ENCODE data around the gene PTPN20. TPM values are rescaled to one million over a fixed set of nuclear protein-coding genes. Genes with fewer than 3 reads are reported as not detected.
"Not testable (repeated sequence)": the region's sequence is repeated elsewhere in the genome, so short reads cannot be mapped to it uniquely, and the experiment has no call there.

The PTPN20 gene
- total RNA-seq, 1 donor: 8.0 TPM

DNA sequence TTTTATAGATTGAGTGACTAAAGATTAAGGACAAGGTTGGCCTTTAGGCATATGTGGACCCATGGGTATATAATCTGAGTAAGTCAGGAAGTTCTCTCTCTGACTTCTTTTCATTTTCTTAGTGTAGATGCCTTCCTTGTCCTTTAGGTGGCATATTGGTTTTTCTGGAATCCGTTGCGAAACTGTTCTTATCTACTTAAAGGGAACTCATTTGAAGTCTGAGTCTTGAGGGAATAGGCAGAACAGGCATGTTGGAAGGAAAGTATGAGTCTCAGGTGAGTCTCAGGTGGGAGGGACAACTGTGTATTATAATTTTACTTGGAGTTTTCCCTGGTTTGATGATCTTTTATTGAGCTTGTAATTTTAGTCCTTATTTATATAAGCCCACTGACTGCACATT is 14.6 kb downstream of the PTPN20 start:
- not testable (repeated sequence) for H3K36me3 ChIP-seq (ENCODE audit: insufficient read depth, low read length); H4K20me1 ChIP-seq (ENCODE audit: insufficient read depth, low read length); H3K4me1 ChIP-seq (ENCODE audit: insufficient read depth, low read length); H3K27me3 ChIP-seq (ENCODE audit: insufficient read depth, low read length); H2AFZ ChIP-seq (ENCODE audit: low read length); H3K79me2 ChIP-seq (ENCODE audit: insufficient read depth, low read length); H3K4me2 ChIP-seq (ENCODE audit: insufficient read depth, low read length); H3K9me3 ChIP-seq (ENCODE audit: low read depth, low read length); H3K27ac ChIP-seq (ENCODE audit: low read depth, low read length); DNase-seq (ENCODE audit: insufficient read length, low spot score, missing footprints); H3K4me3 ChIP-seq (ENCODE audit: insufficient read depth, low read length)
- TF ChIP-seq, protein P1, sequence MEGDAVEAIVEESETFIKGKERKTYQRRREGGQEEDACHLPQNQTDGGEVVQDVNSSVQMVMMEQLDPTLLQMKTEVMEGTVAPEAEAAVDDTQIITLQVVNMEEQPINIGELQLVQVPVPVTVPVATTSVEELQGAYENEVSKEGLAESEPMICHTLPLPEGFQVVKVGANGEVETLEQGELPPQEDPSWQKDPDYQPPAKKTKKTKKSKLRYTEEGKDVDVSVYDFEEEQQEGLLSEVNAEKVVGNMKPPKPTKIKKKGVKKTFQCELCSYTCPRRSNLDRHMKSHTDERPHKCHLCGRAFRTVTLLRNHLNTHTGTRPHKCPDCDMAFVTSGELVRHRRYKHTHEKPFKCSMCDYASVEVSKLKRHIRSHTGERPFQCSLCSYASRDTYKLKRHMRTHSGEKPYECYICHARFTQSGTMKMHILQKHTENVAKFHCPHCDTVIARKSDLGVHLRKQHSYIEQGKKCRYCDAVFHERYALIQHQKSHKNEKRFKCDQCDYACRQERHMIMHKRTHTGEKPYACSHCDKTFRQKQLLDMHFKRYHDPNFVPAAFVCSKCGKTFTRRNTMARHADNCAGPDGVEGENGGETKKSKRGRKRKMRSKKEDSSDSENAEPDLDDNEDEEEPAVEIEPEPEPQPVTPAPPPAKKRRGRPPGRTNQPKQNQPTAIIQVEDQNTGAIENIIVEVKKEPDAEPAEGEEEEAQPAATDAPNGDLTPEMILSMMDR (IDR thresholded peaks at IDR 0.05; ENCODE audit: extremely low read depth, low read depth, low read length): peak; percentile 12

DNA sequence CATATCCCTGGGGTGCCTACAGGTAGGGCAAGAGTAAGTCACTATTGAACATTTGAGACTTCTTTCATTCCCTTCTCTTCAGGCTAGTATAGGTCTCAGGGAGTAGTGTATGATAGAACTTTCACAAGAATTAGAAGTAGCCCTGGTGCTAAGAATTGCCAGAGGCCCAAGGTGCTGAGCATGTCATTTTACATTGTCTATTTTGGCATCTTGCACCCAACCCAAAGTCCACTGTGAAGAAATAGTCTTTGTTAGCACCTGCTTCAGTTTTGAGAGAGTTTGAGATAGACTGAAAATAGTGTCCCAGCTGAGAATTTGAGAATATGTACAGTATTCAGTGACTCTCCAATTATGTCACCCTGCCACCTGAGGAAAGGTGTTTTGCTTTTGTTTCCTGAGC is 17.6 kb downstream of the PTPN20 start:
- not testable (repeated sequence) for H3K36me3 ChIP-seq (ENCODE audit: insufficient read depth, low read length); H3K4me3 ChIP-seq (ENCODE audit: insufficient read depth, low read length); H3K79me2 ChIP-seq (ENCODE audit: insufficient read depth, low read length); H2AFZ ChIP-seq (ENCODE audit: low read length); H3K4me2 ChIP-seq (ENCODE audit: insufficient read depth, low read length); H3K27me3 ChIP-seq (ENCODE audit: insufficient read depth, low read length); H3K9me3 ChIP-seq (ENCODE audit: low read depth, low read length); H3K4me1 ChIP-seq (ENCODE audit: insufficient read depth, low read length); H4K20me1 ChIP-seq (ENCODE audit: insufficient read depth, low read length); DNase-seq (ENCODE audit: insufficient read length, low spot score, missing footprints); H3K27ac ChIP-seq (ENCODE audit: low read depth, low read length)

DNA sequence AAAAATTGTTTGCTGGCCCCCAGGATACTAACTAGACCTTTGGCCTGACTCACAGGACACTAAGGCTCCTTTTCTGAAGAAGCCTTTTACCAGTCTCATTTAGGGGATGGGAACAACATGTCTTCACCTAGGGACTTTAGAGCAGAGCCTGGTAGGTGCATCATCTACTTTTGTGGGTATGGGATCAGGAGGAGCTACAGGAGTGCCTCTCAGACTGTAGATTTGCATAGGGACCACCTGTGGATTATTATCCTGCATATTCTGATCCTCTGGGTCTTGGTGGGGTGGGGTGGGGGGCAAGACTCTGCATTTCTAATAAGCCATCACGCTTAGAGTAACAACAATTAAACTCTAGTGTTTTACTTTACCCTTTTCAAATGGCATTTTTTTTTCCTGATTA is 21.2 kb downstream of the PTPN20 start:
- not testable (repeated sequence) for H3K9me3 ChIP-seq (ENCODE audit: low read depth, low read length); H4K20me1 ChIP-seq (ENCODE audit: insufficient read depth, low read length); H3K4me3 ChIP-seq (ENCODE audit: insufficient read depth, low read length); H3K36me3 ChIP-seq (ENCODE audit: insufficient read depth, low read length); H3K79me2 ChIP-seq (ENCODE audit: insufficient read depth, low read length); H2AFZ ChIP-seq (ENCODE audit: low read length); H3K4me2 ChIP-seq (ENCODE audit: insufficient read depth, low read length); DNase-seq (ENCODE audit: insufficient read length, low spot score, missing footprints); H3K27ac ChIP-seq (ENCODE audit: low read depth, low read length); H3K27me3 ChIP-seq (ENCODE audit: insufficient read depth, low read length); H3K4me1 ChIP-seq (ENCODE audit: insufficient read depth, low read length)

DNA sequence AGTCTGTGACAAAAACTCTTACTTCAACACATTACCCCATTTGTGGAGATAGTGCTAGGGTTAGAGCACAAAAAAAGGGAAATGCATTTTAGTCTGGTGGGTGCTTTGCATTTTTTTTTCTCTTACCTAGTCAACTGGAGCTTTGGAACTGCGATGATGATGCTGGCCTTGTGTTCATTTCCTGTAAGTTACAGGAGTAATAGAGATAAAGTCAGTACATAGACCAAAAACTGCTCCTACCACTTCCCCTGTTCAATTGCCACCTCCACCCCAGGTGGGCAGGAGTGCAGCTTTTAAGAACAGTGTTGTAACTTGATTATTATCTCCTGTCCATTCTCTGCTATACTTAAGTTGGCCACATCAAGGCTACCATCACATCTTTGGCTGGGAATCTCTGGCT is 29.9 kb downstream of the PTPN20 start:
- H3K4me1 ChIP-seq (ENCODE audit: insufficient read depth, low read length); H3K36me3 ChIP-seq (ENCODE audit: insufficient read depth, low read length); H3K27me3 ChIP-seq (ENCODE audit: insufficient read depth, low read length); H3K9me3 ChIP-seq (ENCODE audit: low read depth, low read length); H3K4me3 ChIP-seq (ENCODE audit: insufficient read depth, low read length); H4K20me1 ChIP-seq (ENCODE audit: insufficient read depth, low read length); H3K4me2 ChIP-seq (ENCODE audit: insufficient read depth, low read length); DNase-seq (ENCODE audit: insufficient read length, low spot score, missing footprints); H3K27ac ChIP-seq (ENCODE audit: low read depth, low read length); H3K79me2 ChIP-seq (ENCODE audit: insufficient read depth, low read length); H2AFZ ChIP-seq (ENCODE audit: low read length): not testable (repeated sequence)

DNA sequence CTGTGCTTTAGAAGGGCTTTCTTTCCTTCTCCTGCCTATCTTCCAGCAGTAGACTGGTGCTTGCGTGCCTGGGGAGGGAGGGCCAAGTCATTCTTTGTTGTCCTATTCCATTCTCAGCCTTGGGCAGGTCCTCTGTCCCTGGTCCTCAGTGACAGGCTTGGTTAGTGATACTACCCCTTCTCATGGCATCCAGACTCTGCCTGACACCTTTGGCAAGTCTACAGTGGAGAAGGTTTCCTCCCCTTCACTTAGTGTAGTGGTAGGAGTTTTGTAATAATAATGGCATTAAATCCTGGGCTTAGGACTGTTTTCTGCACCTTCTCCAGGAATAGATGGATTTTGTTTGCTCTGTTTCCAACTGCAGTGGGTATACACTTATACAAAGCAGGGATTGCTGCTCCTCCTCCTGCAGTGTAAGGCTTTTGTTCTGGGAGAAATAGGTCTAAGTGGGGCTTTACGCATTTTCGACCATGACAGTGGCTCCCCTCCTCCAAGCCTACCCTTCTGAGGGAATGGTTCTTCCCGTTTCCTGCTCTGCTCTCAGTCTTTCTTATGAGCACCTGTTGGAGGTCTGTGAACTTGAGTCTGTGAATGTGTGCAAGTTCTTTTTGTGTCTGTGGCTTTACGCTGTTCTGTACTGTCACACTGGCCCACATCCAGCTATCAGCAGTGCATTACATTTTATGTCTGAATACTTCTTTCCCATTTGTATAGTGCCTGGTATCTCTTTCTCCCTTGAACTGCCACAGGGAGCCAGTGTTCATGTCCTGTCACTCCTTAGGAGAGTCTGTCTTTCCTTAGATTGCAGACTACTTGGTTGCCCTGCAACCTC is 37.7 kb downstream of the PTPN20 start:
- not testable (repeated sequence) for H3K4me3 ChIP-seq (ENCODE audit: insufficient read depth, low read length); H3K79me2 ChIP-seq (ENCODE audit: insufficient read depth, low read length); H3K9me3 ChIP-seq (ENCODE audit: low read depth, low read length); H2AFZ ChIP-seq (ENCODE audit: low read length); H3K36me3 ChIP-seq (ENCODE audit: insufficient read depth, low read length); H3K4me1 ChIP-seq (ENCODE audit: insufficient read depth, low read length); DNase-seq (ENCODE audit: insufficient read length, low spot score, missing footprints); H3K27me3 ChIP-seq (ENCODE audit: insufficient read depth, low read length); H4K20me1 ChIP-seq (ENCODE audit: insufficient read depth, low read length); H3K27ac ChIP-seq (ENCODE audit: low read depth, low read length); H3K4me2 ChIP-seq (ENCODE audit: insufficient read depth, low read length)

DNA sequence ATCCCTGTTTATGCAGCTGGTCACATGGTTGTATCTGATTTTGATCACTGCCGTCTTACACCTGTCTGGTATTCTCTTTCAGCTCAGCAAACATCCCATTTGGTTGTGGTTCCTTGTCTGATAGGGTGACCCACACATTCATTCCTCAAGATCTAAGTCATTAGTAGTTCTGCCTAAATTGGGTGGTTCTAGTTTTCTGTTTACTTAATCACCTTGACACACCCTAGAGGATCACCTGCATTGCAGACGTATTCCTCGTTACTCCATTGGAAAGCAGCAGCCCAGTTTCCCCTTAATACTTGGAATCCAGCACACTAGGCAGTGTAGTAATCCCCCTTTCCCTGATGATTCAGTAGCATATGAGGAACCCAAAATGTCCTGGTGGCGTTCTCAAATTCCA is 41.3 kb downstream of the PTPN20 start:
- H3K4me3 ChIP-seq (ENCODE audit: insufficient read depth, low read length); H3K4me1 ChIP-seq (ENCODE audit: insufficient read depth, low read length); H3K27me3 ChIP-seq (ENCODE audit: insufficient read depth, low read length); H3K9me3 ChIP-seq (ENCODE audit: low read depth, low read length); H4K20me1 ChIP-seq (ENCODE audit: insufficient read depth, low read length); H2AFZ ChIP-seq (ENCODE audit: low read length); H3K27ac ChIP-seq (ENCODE audit: low read depth, low read length); H3K79me2 ChIP-seq (ENCODE audit: insufficient read depth, low read length); H3K4me2 ChIP-seq (ENCODE audit: insufficient read depth, low read length); H3K36me3 ChIP-seq (ENCODE audit: insufficient read depth, low read length); DNase-seq (ENCODE audit: insufficient read length, low spot score, missing footprints): not testable (repeated sequence)

DNA sequence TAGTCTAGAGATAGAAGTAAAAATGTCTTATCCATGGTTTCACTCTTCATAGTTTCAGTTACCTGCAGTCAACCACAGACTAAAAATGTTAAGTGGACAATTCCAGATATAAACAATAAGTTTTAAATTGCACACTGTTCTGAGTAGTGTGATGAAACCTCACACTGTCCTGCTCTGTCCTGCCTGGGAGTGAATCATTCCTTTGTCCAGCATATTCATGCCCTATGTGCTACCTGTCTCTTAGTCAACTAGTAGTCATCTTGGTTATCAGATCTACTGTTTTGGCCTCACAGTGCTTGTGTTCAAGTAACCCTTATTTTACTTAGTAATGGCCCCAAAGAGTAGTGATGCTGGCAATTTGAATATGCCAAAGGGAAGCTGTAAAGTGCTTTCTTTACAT is 49.5 kb downstream of the PTPN20 start:
- H3K4me2 ChIP-seq (ENCODE audit: insufficient read depth, low read length); H3K27ac ChIP-seq (ENCODE audit: low read depth, low read length); H3K79me2 ChIP-seq (ENCODE audit: insufficient read depth, low read length); H4K20me1 ChIP-seq (ENCODE audit: insufficient read depth, low read length); H3K36me3 ChIP-seq (ENCODE audit: insufficient read depth, low read length); DNase-seq (ENCODE audit: insufficient read length, low spot score, missing footprints); H2AFZ ChIP-seq (ENCODE audit: low read length); H3K27me3 ChIP-seq (ENCODE audit: insufficient read depth, low read length); H3K4me1 ChIP-seq (ENCODE audit: insufficient read depth, low read length); H3K9me3 ChIP-seq (ENCODE audit: low read depth, low read length); H3K4me3 ChIP-seq (ENCODE audit: insufficient read depth, low read length): not testable (repeated sequence)

DNA sequence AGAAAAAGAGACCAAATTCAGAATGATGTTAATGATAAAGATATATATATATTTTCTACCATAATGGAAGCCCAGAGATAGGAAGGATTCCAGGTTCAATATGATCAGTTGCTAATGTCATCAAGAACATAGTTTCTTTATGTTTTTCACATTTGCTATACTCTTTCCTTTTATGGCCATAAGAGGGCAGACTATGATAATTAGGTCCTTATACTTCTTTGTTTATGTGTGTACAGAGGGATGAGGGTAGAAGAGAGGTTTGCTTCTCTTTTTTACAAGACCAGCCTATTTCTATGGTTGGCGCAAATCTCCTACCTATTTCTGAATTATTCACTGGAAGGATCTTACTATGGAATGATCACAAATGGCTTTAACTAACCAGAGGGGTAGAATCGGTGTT is 52.1 kb downstream of the PTPN20 start:
- H3K9me3 ChIP-seq (ENCODE audit: low read depth, low read length); H3K36me3 ChIP-seq (ENCODE audit: insufficient read depth, low read length); H3K4me2 ChIP-seq (ENCODE audit: insufficient read depth, low read length); H3K27me3 ChIP-seq (ENCODE audit: insufficient read depth, low read length); H4K20me1 ChIP-seq (ENCODE audit: insufficient read depth, low read length); H3K4me1 ChIP-seq (ENCODE audit: insufficient read depth, low read length); H3K79me2 ChIP-seq (ENCODE audit: insufficient read depth, low read length); H2AFZ ChIP-seq (ENCODE audit: low read length); H3K4me3 ChIP-seq (ENCODE audit: insufficient read depth, low read length); DNase-seq (ENCODE audit: insufficient read length, low spot score, missing footprints); H3K27ac ChIP-seq (ENCODE audit: low read depth, low read length): not testable (repeated sequence)
